Nephron progenitor cell (in vitro differentiated cells): ENCODE results near the gene ATRNL1.
"Not testable (repeated sequence)": the region's sequence is repeated elsewhere in the genome, so short reads cannot be mapped to it uniquely, and the experiment has no call there.

Source experiments
- DNase-seq: peaks from one replicate; pipeline ENCODE4 v3.0.0; 2021
- H3K27ac Mint-ChIP-seq: 2 replicates; pipeline ENCODE4 v1.8.0; 2021; ENCODE audit warnings: mild to moderate bottlenecking, moderate library complexity, mixed read lengths
- H3K27me3 Mint-ChIP-seq: 2 replicates; pipeline ENCODE4 v1.8.0; 2021; ENCODE audit warnings: mild to moderate bottlenecking, low read depth, mixed read lengths; ENCODE audit not compliant: poor library complexity
- H3K36me3 Mint-ChIP-seq: 2 replicates; pipeline ENCODE4 v1.8.0; 2021; ENCODE audit warnings: low read depth, mixed read lengths
- H3K4me1 Mint-ChIP-seq: 2 replicates; pipeline ENCODE4 v1.8.0; 2021; ENCODE audit warnings: mixed read lengths
- H3K4me3 Mint-ChIP-seq: 2 replicates; pipeline ENCODE4 v1.8.0; 2021; ENCODE audit warnings: mild to moderate bottlenecking, moderate library complexity, mixed read lengths
- H3K9me3 Mint-ChIP-seq: 2 replicates; pipeline ENCODE4 v1.8.0; 2021; ENCODE audit warnings: mild to moderate bottlenecking, moderate library complexity, mixed read lengths
- CTCF ChIP-seq: fragments of 200-600 bp; sonication (generic); IDR thresholded peaks from 2 replicates; pipeline ENCODE4 v1.5.0; 2021; ENCODE audit warnings: antibody characterized with exemption

The ATRNL1 gene

GRCh38 chr10:115379064-115379463 lies 285.9 kb downstream of the ATRNL1 start:
- Mint-ChIP-seq H3K27ac (no peak overlapping the region), H3K4me3 (no peak overlapping the region), H3K36me3 (peaks cover 11% of the 10 kb centered on the region), H3K9me3 (peaks cover 12% of the 10 kb centered on the region), H3K27me3 (peaks cover 4% of the 10 kb centered on the region), H3K4me1 (no peaks in the 10 kb centered on the region)
- TF ChIP-seq CTCF, result no peak
- no peak for DNase-seq

GRCh38 chr10:115384665-115385064 lies 291.5 kb downstream of the ATRNL1 start:
- H3K9me3 Mint-ChIP-seq, result peaks cover 2% of the 10 kb centered on the region
- no peak for TF ChIP-seq CTCF
- no peaks in the 10 kb centered on the region for H3K27me3 Mint-ChIP-seq
- DNase-seq, result no peak
- H3K27ac Mint-ChIP-seq, result no peak overlapping the region
- peaks cover 1% of the 10 kb centered on the region for H3K36me3 Mint-ChIP-seq
- no peak overlapping the region for H3K4me3 Mint-ChIP-seq
- H3K4me1 Mint-ChIP-seq, result no peaks in the 10 kb centered on the region

GRCh38 chr10:115390607-115391006 lies 297.4 kb downstream of the ATRNL1 start:
- no peak overlapping the region for H3K27ac Mint-ChIP-seq
- H3K36me3 Mint-ChIP-seq, result peaks cover 7% of the 10 kb centered on the region
- no peak overlapping the region for H3K4me3 Mint-ChIP-seq
- H3K4me1 Mint-ChIP-seq, result no peaks in the 10 kb centered on the region
- TF ChIP-seq CTCF, result no peak
- H3K27me3 Mint-ChIP-seq, result no peaks in the 10 kb centered on the region
- peaks cover 14% of the 10 kb centered on the region for H3K9me3 Mint-ChIP-seq
- no peak for DNase-seq

- Mint-ChIP-seq H3K9me3 (peaks cover 4% of the 10 kb centered on the region), H3K4me1 (no peaks in the 10 kb centered on the region), H3K4me3 (no peak overlapping the region), H3K27me3 (no peaks in the 10 kb centered on the region), H3K36me3 (peaks cover 19% of the 10 kb centered on the region), H3K27ac (no peak overlapping the region)
- TF ChIP-seq CTCF, result no peak
- no peak for DNase-seq
Observed at GRCh38 chr10:115398026-115398425, 304.9 kb downstream of the ATRNL1 start.

GRCh38 chr10:115402699-115403098 lies 309.5 kb downstream of the ATRNL1 start:
- no peak for TF ChIP-seq CTCF
- no peaks in the 10 kb centered on the region for H3K4me1 Mint-ChIP-seq
- no peaks in the 10 kb centered on the region for H3K27me3 Mint-ChIP-seq
- peaks cover 11% of the 10 kb centered on the region for H3K9me3 Mint-ChIP-seq
- peaks cover 25% of the 10 kb centered on the region for H3K36me3 Mint-ChIP-seq
- DNase-seq, result no peak
- no peak overlapping the region for H3K4me3 Mint-ChIP-seq
- no peak overlapping the region for H3K27ac Mint-ChIP-seq

GRCh38 chr10:115405838-115406237 lies 312.7 kb downstream of the ATRNL1 start:
- peaks cover 25% of the 10 kb centered on the region for H3K36me3 Mint-ChIP-seq
- H3K27me3 Mint-ChIP-seq, H3K27ac Mint-ChIP-seq, H3K4me3 Mint-ChIP-seq, DNase-seq, H3K4me1 Mint-ChIP-seq: not testable (repeated sequence)
- peaks cover 28% of the 10 kb centered on the region for H3K9me3 Mint-ChIP-seq
